ENCODE measurements around the gene PIAS3.

PIAS3 gene

DNA sequence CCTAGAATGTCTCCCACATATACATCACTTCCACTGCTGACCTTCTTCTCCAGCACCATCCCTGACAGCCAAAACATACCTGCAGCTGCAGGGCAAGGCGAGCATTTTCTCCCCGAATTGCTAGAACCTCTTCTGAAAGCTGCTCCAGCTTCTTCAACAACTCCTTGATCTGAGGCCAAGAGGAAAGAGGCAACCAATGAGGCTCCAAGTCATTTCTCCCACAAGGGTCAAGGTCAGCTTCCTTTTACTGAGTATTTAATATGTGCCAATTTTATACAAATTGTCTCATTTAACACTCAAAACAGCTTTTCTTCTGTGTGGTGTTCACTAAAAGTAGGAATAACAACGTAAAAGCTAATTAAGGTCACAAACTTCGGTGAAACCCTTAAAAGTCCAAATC lies 9.4 kb upstream of the PIAS3 start:
- TF ChIP-seq, protein P1, sequence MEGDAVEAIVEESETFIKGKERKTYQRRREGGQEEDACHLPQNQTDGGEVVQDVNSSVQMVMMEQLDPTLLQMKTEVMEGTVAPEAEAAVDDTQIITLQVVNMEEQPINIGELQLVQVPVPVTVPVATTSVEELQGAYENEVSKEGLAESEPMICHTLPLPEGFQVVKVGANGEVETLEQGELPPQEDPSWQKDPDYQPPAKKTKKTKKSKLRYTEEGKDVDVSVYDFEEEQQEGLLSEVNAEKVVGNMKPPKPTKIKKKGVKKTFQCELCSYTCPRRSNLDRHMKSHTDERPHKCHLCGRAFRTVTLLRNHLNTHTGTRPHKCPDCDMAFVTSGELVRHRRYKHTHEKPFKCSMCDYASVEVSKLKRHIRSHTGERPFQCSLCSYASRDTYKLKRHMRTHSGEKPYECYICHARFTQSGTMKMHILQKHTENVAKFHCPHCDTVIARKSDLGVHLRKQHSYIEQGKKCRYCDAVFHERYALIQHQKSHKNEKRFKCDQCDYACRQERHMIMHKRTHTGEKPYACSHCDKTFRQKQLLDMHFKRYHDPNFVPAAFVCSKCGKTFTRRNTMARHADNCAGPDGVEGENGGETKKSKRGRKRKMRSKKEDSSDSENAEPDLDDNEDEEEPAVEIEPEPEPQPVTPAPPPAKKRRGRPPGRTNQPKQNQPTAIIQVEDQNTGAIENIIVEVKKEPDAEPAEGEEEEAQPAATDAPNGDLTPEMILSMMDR (IDR thresholded peaks at IDR 0.05; ENCODE audit: control extremely low read depth, extremely low read depth, low read depth, missing control alignments), result no peak
- ChIA-PET POLR2A (no interaction called here), CTCF (interaction anchor here (1.1 to 2.3 kb wide), 5 partner anchors 9 to 24 kb away, joined by 3 to 12 read pairs (median 7); partner anchors contain the start of genes ANKRD35, NUDT17 and PIAS3)
- no peak for DNase-seq (ENCODE audit: extremely low spot score)

DNA sequence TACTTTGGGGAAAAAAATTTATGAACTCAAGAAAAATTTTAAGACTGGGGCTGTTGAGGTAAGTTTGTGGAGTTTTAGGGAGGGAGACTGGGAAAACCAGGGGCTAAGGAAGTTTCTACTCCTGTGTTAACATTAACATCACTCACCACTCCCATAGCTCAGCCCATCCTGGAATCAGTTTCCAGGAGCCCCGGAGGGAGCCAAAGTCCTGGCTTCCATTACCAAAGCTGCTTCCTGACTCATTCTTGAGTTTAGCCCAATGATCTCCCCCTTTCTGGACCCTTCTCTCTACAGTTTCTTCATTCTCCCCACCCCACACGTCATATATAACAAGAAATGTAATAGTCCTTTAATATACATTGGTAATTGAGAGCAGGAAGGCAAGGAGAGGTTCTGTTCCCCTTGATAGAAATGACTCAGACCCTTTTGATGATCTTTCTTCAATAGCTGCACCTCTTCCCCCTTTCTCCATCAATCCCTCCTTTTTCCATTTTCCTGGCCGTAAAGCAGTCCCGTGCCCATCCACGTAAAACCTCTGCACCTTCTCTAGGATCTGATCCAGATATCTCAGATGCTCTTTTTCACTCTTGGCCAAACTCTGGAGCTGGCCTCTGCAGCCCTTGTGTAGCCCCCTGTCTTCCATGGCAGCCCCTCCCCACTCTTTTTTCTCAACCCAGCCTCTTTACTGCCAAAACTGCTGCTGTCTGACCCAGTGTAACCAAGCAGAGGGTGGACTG lies 4.6 kb upstream of the PIAS3 start:
- no peak for DNase-seq (ENCODE audit: extremely low spot score)
- CTCF ChIA-PET, result interaction anchor here (0.6 to 12.5 kb wide), 7 partner anchors 10 to 149 kb away, joined by 3 to 248 read pairs (median 5); partner anchors contain the start of gene NUDT17
- POLR2A ChIA-PET, result no interaction called here
- TF ChIP-seq, protein P1 (IDR thresholded peaks at IDR 0.05; ENCODE audit: control extremely low read depth, extremely low read depth, low read depth, missing control alignments), result no peak

DNA sequence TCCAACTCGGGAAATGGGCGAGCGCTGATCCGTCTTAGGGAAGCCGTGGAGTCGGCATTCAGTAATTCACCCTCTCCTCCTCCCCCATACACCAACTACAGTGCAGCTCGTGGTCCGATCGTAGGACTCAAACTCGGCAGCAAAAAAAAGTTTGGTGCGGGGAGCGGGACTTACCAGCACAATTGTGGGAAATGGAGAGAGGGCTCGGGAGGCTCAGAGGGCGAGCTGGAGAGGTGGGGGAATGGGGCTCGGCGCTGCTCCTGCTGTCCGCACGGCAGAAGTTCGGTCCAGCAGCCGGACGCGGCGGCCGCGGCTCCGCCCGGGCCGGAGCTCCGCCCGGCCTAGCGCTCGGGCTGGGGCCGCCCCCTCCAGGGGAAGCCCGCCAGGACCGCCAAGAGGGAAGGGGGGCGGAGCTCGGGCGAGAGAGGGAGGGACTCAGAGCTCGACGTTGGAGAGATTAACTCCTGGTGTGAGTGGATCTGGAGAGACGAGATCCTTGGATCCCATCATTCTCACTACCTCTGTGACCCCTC lies 676 bp upstream of the PIAS3 start:
- ChIA-PET CTCF (interaction anchor here (0.9 to 12.5 kb wide), 18 partner anchors 9 to 172 kb away, joined by 3 to 248 read pairs (median 7); partner anchors contain the start of genes ANKRD34A, NUDT17 and POLR3GL), POLR2A (interaction anchor here (0.6 to 2.1 kb wide), 12 partner anchors 8 to 180 kb away, joined by 3 to 16 read pairs (median 4); partner anchors contain the start of gene RBM8A)
- DNase-seq (ENCODE audit: extremely low spot score), result peak; percentile 92
- TF ChIP-seq, protein P1 (IDR thresholded peaks at IDR 0.05; ENCODE audit: control extremely low read depth, extremely low read depth, low read depth, missing control alignments), result no peak

DNA sequence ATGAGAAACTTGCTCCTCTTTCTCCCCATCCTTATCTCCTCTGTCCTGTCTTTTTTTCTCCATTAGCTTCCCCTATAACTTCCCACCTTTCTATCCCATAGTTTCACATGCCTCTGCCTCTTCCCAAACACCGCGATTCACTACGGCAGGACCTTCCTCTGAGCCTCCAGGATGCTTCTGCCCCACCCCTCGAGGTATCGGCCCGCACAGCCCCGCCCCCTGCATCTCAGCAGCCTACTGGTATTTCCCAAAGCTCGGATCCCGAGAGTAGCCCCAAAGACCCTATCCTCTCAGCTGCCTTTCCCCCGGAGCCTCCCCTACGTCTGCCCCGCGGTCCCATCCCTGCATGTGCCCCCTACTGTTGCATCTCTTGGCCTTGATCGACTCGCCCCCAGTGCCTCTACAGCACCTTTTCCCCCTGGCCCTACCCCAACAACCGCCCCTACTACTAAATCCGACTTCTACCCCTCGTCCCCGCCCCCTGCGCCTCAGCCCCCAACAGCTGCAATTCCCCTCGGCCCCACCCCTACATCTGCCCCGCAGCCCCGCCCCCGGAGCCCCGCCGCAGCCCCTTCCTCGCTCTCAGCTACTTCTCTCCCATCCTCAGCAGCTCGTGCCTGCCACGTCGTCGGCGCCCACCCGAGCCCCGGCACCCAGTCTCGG lies 512 bp downstream of the PIAS3 start:
- POLR2A ChIA-PET, result interaction anchor here (0.6 to 3.0 kb wide), 11 partner anchors 12 to 186 kb away, joined by 3 to 16 read pairs (median 5); partner anchors contain the start of genes LIX1L, NUDT17 and RBM8A
- peak; percentile 73 for DNase-seq (ENCODE audit: extremely low spot score)
- CTCF ChIA-PET, result interaction anchor here (1.2 to 12.5 kb wide), 17 partner anchors 10 to 173 kb away, joined by 3 to 248 read pairs (median 8); partner anchors contain the start of genes ANKRD34A, NUDT17, POLR3C and POLR3GL
- TF ChIP-seq, protein P1 (IDR thresholded peaks at IDR 0.05; ENCODE audit: control extremely low read depth, extremely low read depth, low read depth, missing control alignments), result no peak

DNA sequence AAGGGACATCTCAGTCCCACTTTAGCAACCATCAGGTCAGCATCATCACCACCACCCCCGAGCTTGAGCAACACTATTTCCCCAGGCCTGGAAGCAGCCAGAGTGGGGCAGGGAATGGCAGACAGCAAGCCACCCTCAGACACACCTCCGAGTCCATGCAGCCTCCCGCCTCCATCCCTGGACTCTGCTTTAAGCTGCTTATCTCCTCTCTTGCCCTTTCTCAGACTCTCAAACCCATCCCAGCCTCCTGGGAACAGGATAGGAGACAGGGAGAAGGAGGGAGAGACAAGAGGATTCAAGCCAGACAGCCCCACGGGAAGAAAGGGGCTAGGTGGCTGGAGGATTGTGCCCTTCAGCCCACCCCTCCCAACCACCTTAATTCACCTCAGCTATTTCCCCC lies 1.7 kb downstream of the PIAS3 start:
- CTCF ChIA-PET, result interaction anchor here (1.2 to 12.5 kb wide), 6 partner anchors 10 to 122 kb away, joined by 3 to 248 read pairs (median 6); partner anchors contain the start of gene NUDT17
- POLR2A ChIA-PET, result interaction anchor here (1.1 to 3.0 kb wide), 2 partner anchors 9 to 12 kb away, joined by 3 to 13 read pairs; partner anchors contain the start of gene NUDT17
- DNase-seq (ENCODE audit: extremely low spot score), result no peak
- TF ChIP-seq, protein P1 (IDR thresholded peaks at IDR 0.05; ENCODE audit: control extremely low read depth, extremely low read depth, low read depth, missing control alignments), result no peak

DNA sequence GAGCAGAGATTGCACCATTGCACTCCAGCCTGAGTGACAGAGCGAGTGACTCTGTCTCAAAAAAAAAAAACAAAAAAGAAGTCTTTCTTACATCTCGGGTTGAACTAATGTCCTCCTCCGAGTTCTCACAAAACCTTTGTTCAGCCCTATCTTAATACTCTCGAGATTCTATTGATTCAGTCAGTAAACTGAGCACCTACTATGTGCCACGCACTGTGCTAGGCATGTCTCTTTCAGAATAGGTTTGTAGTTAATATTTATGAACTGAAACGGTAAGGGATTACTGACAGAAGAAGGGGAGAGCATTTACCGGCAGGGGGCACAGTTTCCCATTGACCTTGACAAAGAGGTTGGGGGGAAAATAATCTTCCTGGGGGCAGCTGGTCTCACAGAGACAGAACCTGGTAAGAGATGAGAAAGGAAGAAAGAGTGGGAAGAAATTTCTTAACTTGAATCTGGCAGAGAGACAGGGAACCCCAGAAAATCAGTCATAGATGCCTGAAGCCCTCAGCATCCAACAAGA lies 3.4 kb downstream of the PIAS3 start:
- TF ChIP-seq, protein P1 (IDR thresholded peaks at IDR 0.05; ENCODE audit: control extremely low read depth, extremely low read depth, low read depth, missing control alignments), result no peak
- ChIA-PET CTCF (interaction anchor here (1.4 to 12.5 kb wide), 2 partner anchors 8 to 36 kb away, joined by 5 to 248 read pairs; partner anchors contain the start of gene NUDT17), POLR2A (no interaction called here)
- DNase-seq (ENCODE audit: extremely low spot score), result no peak
